Measurements from ENCODE around the gene P3H1. TPM values are rescaled to one million over a fixed set of nuclear protein-coding genes. Genes with fewer than 3 reads are reported as not detected.

P3H1 gene
- total RNA-seq, 1 donor from 2014 or later, result 8.6 TPM

DNA sequence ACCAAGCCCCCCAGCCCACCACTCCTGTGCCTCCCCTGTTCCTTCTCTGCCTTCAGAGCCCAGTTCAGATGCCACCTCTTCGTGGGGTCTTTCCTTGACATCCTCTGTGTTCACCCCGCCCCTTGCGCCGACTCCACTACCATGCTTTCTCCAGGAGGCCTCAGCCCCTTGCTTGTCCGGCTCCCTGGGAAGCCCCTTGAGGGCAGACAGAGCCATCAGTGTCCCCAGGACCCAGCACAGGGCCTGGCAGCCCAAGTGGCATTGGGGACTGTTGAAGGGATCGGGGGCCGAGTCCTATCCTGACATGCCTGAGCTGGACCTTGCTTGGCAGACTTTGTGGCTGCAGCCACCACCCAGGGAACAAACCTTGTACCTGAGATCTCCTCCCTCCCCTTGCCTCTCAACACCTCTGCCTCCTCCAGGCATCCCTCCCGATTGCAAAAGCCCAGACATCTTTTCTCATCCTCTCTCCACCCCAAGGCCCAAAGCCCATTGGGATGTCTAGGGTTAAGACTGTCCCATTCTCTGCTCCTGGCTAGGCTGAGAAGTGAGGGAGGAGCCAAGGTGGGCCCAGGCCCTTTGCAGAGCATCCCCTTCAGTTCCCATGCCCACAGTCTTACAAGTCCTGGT is 30.1 kb downstream of the P3H1 start:
- intact Hi-C loops (cut with micrococcal nuclease), result no loop called here
- Histone ChIP-seq H3K9me3 (replicated peaks) (no peaks in the 10 kb centered on the region), H3K4me3 (no peak overlapping the region), H3K4me1 (no peaks in the 10 kb centered on the region), H3K27me3 (ENCODE audit: low read depth) (no peaks in the 10 kb centered on the region), H3K27ac (replicated peaks) (no peak overlapping the region), H3K36me3 (no peaks in the 10 kb centered on the region)
- TF ChIP-seq CTCF (IDR thresholded peaks at IDR 0.05; ENCODE audit: borderline replicate concordance), result no peak
- no peak for DNase-seq

GRCh38 chr1:42736152-42736551 is 30.7 kb downstream of the P3H1 start:
- Histone ChIP-seq H3K27ac (replicated peaks) (no peak overlapping the region), H3K4me1 (no peaks in the 10 kb centered on the region), H3K36me3 (no peaks in the 10 kb centered on the region), H3K27me3 (ENCODE audit: low read depth) (no peaks in the 10 kb centered on the region), H3K4me3 (no peak overlapping the region), H3K9me3 (replicated peaks) (no peaks in the 10 kb centered on the region)
- TF ChIP-seq CTCF (IDR thresholded peaks at IDR 0.05; ENCODE audit: borderline replicate concordance), result no peak
- intact Hi-C loops (cut with micrococcal nuclease), result no loop called here
- DNase-seq, result no peak

- intact Hi-C loops (cut with micrococcal nuclease), result no loop called here
- Histone ChIP-seq H3K9me3 (replicated peaks) (no peaks in the 10 kb centered on the region), H3K36me3 (no peaks in the 10 kb centered on the region), H3K27me3 (ENCODE audit: low read depth) (no peaks in the 10 kb centered on the region), H3K4me3 (no peak overlapping the region), H3K27ac (replicated peaks) (no peak overlapping the region), H3K4me1 (no peaks in the 10 kb centered on the region)
- DNase-seq, result no peak
- TF ChIP-seq CTCF (IDR thresholded peaks at IDR 0.05; ENCODE audit: borderline replicate concordance), result no peak
Observed at GRCh38 chr1:42735477-42736105, 31.2 kb downstream of the P3H1 start.

DNA sequence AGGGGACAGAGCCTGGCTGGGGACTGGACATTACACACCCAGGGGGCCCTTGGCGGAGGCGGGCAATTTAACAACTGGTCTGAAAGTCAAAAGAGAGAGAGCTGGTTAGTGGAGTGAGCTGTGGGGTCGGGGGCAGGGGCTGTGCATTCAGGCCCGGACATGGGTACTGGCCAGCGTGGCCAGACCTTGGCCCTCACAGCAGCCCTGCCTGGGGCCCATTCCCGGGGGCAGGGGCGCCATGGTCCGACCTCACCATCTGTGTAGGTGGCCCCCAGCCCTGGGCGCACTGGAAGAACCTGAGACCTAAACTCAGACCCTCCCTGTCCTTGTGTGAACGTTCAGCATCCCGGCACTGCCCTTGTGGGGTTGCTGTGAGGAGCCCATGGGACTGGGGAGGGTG is 31.8 kb downstream of the P3H1 start:
- Histone ChIP-seq H3K36me3 (no peaks in the 10 kb centered on the region), H3K4me1 (no peaks in the 10 kb centered on the region), H3K27ac (replicated peaks) (no peak overlapping the region), H3K27me3 (ENCODE audit: low read depth) (no peaks in the 10 kb centered on the region), H3K4me3 (no peak overlapping the region), H3K9me3 (replicated peaks) (no peaks in the 10 kb centered on the region)
- TF ChIP-seq CTCF (IDR thresholded peaks at IDR 0.05; ENCODE audit: borderline replicate concordance), result no peak
- intact Hi-C loops (cut with micrococcal nuclease), result no loop called here
- DNase-seq, result no peak

DNA sequence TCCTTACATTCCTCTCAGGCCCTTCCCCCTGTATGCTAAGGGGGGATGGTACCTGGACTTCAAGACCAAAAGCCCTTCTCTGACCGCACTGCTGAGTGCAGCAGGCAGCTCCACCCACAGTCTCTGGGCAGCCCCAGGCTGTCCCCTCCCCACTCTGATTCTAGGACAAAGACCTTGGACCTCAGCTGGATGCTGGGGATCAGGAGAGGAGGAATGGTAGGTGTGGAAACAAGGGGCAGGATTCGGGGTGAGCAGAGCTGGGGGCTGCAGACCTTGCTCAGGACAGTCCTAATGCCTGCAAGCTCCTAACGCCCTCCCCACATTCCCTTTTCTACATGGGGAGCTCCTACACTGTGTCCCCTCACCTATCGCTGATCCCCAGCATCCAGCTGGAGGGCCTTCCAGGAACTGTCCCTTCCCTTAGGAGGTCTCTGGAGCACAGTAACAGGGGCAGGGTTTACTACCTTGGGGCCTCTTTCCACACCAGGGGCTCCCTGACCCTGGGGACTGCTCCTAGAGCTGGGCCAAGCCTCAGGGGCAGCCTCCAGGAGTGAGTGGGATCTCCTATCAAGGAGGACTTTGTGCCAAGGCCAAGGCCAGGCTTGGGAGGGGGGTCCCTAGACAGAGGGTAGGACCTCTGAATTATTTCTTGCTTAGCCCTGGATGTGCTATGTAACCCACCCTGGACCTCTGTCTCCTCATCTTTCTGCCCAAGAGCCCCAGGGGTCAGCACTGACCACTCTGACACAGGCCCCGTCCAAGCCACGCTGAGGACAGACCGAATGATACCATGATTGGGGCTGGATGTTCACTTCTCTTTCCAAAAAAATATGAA is 32.4 kb downstream of the P3H1 start:
- no peaks in the 10 kb centered on the region for H3K36me3 ChIP-seq
- intact Hi-C loops (cut with micrococcal nuclease), result no loop called here
- no peak for TF ChIP-seq CTCF (IDR thresholded peaks at IDR 0.05; ENCODE audit: borderline replicate concordance)
- no peak for DNase-seq
- H3K9me3 ChIP-seq (replicated peaks), result no peaks in the 10 kb centered on the region
- no peak overlapping the region for H3K4me3 ChIP-seq
- no peaks in the 10 kb centered on the region for H3K4me1 ChIP-seq
- no peak overlapping the region for H3K27ac ChIP-seq (replicated peaks)
- H3K27me3 ChIP-seq (ENCODE audit: low read depth), result no peaks in the 10 kb centered on the region

Measured in left ventricle myocardium inferior (tissue), 1 donor.